ENCODE measurements around the gene CACNA1F. TPM values are rescaled to one million over a fixed set of nuclear protein-coding genes. Genes with fewer than 3 reads are reported as not detected.
"Not testable (repeated sequence)": the region's sequence is repeated elsewhere in the genome, so short reads cannot be mapped to it uniquely, and the experiment has no call there.

The CACNA1F gene
- total and polyA plus RNA-seq, 4 donors: under 0.01 to 0.21 (median 0.11) TPM

- peaks cover 8% of the 10 kb centered on the region for H3K4me1 ChIP-seq (ENCODE audit: control insufficient read depth, insufficient read depth, low read length)
- H3K36me3 ChIP-seq (ENCODE audit: control insufficient read depth, insufficient read depth, low read length): peaks cover 13% of the 10 kb centered on the region
- WGBS (ENCODE audit: insufficient coverage): no CpG with 5 or more reads among the region's 3 CpGs
- DNase-seq (ENCODE audit: low read depth in 4 of 6, low spot score in 6 of 6): no peak
- peaks cover 3% of the 10 kb centered on the region for H3K9me3 ChIP-seq (ENCODE audit: control insufficient read depth, insufficient read depth, low read length)
- no peak overlapping the region for H3K27ac ChIP-seq (ENCODE audit: low read depth, low read length)
- no peak overlapping the region for H3K4me3 ChIP-seq (ENCODE audit: low read depth, low read length)
- peaks cover 3% of the 10 kb centered on the region for H3K27me3 ChIP-seq (ENCODE audit: control insufficient read depth, insufficient read depth, low read length)
These were observed 58.4 kb downstream of the CACNA1F start for GRCh38 chrX:49174723-49175122.

DNA sequence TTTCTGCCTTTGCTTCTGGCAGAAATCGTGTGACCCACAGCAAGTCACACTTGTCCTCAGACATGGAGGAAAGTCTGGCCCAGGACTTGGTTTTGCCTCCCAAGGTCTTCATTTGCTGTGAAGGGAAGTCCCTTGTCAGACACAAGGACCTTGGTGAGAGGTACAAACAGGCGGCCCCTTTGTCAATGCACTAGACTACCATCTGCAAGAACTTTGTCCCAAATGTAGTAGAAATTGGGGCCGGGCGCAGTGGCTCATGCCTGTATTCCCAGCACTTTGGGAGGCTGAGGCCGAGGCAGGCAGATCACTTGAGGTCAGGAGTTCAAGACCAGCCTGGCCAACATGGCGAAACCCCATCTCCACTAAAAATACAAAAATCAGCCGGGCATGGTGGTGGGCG is 59.6 kb downstream of the CACNA1F start:
- H3K4me1 ChIP-seq (ENCODE audit: control insufficient read depth, insufficient read depth, low read length); DNase-seq (ENCODE audit: low read depth in 4 of 6, low spot score in 6 of 6); H3K27me3 ChIP-seq (ENCODE audit: control insufficient read depth, insufficient read depth, low read length); H3K4me3 ChIP-seq (ENCODE audit: low read depth, low read length); H3K27ac ChIP-seq (ENCODE audit: low read depth, low read length); H3K9me3 ChIP-seq (ENCODE audit: control insufficient read depth, insufficient read depth, low read length): not testable (repeated sequence)
- H3K36me3 ChIP-seq (ENCODE audit: control insufficient read depth, insufficient read depth, low read length): peaks cover 13% of the 10 kb centered on the region
- 76% methylated on average over 7 of the region's 8 CpGs for WGBS (ENCODE audit: insufficient coverage)

DNA sequence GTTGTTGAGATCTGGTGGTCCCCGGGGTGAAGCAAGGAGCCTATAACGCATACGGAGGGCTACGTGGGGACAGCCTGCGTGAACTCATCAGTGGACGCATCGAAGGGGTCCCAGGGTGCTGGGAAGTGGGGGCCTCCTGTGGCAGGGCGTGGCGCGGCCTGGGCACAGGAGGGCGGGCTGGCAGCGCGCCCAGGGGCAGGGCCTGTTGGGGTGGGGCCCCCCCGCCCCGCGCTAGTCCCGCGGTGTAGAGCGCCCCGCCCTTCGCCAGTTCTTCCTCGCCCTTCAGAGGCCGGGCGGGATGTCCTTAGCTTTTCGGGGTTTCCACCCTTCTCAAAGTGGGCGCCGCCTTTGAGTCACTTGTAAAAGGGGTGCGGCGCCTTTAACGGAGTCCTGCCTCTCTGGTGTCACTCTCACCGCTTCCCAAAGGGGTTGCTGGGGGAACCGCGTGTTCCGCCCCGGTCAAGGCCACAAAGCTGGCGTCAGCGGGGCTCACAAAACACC is 60.8 kb downstream of the CACNA1F start:
- peaks cover 10% of the 10 kb centered on the region for H3K4me1 ChIP-seq (ENCODE audit: control insufficient read depth, insufficient read depth, low read length)
- H3K4me3 ChIP-seq (ENCODE audit: low read depth, low read length): peak overlapping the region; percentile 56
- peaks cover 3% of the 10 kb centered on the region for H3K27me3 ChIP-seq (ENCODE audit: control insufficient read depth, insufficient read depth, low read length)
- H3K27ac ChIP-seq (ENCODE audit: low read depth, low read length): peak overlapping the region; percentile 61
- WGBS (ENCODE audit: insufficient coverage): 31% methylated on average over 37 of the region's 37 CpGs
- peak in 1 of 6 donors; percentile 47 for DNase-seq (ENCODE audit: low read depth in 4 of 6, low spot score in 6 of 6)
- H3K36me3 ChIP-seq (ENCODE audit: control insufficient read depth, insufficient read depth, low read length): peaks cover 10% of the 10 kb centered on the region
- H3K9me3 ChIP-seq (ENCODE audit: control insufficient read depth, insufficient read depth, low read length): peaks cover 3% of the 10 kb centered on the region

DNA sequence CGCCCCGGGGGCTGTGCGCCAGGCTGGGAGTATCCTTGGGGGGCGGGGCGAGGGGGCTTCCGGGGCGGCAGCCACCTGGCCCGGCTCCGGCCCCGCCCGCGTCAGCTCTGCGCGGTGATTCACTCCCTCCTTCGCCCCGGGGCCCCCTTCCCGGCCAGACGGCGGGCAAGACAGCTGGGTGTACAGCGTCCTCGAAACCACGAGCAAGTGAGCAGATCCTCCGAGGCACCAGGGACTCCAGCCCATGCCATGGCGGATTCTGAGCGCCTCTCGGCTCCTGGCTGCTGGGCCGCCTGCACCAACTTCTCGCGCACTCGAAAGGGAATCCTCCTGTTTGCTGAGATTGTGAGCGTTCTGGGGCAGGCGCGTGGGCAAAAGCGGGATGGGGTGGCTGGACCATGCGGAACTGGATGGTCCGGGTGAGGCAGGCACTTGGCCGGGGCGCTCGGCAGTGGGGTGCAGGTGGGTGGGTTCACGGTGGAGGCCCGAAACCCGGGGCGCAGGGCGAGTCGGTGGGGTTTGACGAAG is 61.3 kb downstream of the CACNA1F start, which contains the start of gene PLP2:
PLP2 (plus strand) TSS at position 147 of the 528 bp plus-strand sequence; CDS start at position 250, 103 bp downstream.
- DNase-seq (ENCODE audit: low read depth in 4 of 6, low spot score in 6 of 6): peak in 2 of 6 donors; percentile 26 to 44
- H3K4me1 ChIP-seq (ENCODE audit: control insufficient read depth, insufficient read depth, low read length): peaks cover 15% of the 10 kb centered on the region
- H3K27me3 ChIP-seq (ENCODE audit: control insufficient read depth, insufficient read depth, low read length): peaks cover 3% of the 10 kb centered on the region
- H3K9me3 ChIP-seq (ENCODE audit: control insufficient read depth, insufficient read depth, low read length): peaks cover 3% of the 10 kb centered on the region
- H3K36me3 ChIP-seq (ENCODE audit: control insufficient read depth, insufficient read depth, low read length): peaks cover 6% of the 10 kb centered on the region
- 20% methylated on average over 43 of the region's 46 CpGs for WGBS (ENCODE audit: insufficient coverage)
- peak within 1 kb of the TSS; percentile 56 for H3K4me3 ChIP-seq (ENCODE audit: low read depth, low read length)
- peak within 1 kb of the TSS; percentile 61 for H3K27ac ChIP-seq (ENCODE audit: low read depth, low read length)

GRCh38 chrX:49167740-49168108 is 65.4 kb downstream of the CACNA1F start:
- peaks cover 39% of the 10 kb centered on the region for H3K4me1 ChIP-seq (ENCODE audit: control insufficient read depth, insufficient read depth, low read length)
- WGBS (ENCODE audit: insufficient coverage): no CpG with 5 or more reads among the region's 3 CpGs
- H3K36me3 ChIP-seq (ENCODE audit: control insufficient read depth, insufficient read depth, low read length): peaks cover 5% of the 10 kb centered on the region
- DNase-seq (ENCODE audit: low read depth in 4 of 6, low spot score in 6 of 6): no peak
- H3K4me3 ChIP-seq (ENCODE audit: low read depth, low read length): peak overlapping the region; percentile 33
- H3K27me3 ChIP-seq (ENCODE audit: control insufficient read depth, insufficient read depth, low read length): peaks cover 3% of the 10 kb centered on the region
- no peak overlapping the region for H3K27ac ChIP-seq (ENCODE audit: low read depth, low read length)
- H3K9me3 ChIP-seq (ENCODE audit: control insufficient read depth, insufficient read depth, low read length): no peaks in the 10 kb centered on the region

- H3K4me1 ChIP-seq (ENCODE audit: control insufficient read depth, insufficient read depth, low read length): peaks cover 36% of the 10 kb centered on the region
- no peaks in the 10 kb centered on the region for H3K9me3 ChIP-seq (ENCODE audit: control insufficient read depth, insufficient read depth, low read length)
- peaks cover 5% of the 10 kb centered on the region for H3K36me3 ChIP-seq (ENCODE audit: control insufficient read depth, insufficient read depth, low read length)
- WGBS (ENCODE audit: insufficient coverage): 41% methylated on average over 31 of the region's 35 CpGs
- peak overlapping the region; percentile 33 for H3K4me3 ChIP-seq (ENCODE audit: low read depth, low read length)
- peak in 2 of 6 donors; percentile 50 to 61 for DNase-seq (ENCODE audit: low read depth in 4 of 6, low spot score in 6 of 6)
- no peaks in the 10 kb centered on the region for H3K27me3 ChIP-seq (ENCODE audit: control insufficient read depth, insufficient read depth, low read length)
- H3K27ac ChIP-seq (ENCODE audit: low read depth, low read length): peak overlapping the region; percentile 85
These were observed 66.0 kb downstream of the CACNA1F start for GRCh38 chrX:49166914-49167739.

- 32% methylated on average over 56 of the region's 61 CpGs for WGBS (ENCODE audit: insufficient coverage)
- H3K4me3 ChIP-seq (ENCODE audit: low read depth, low read length): peak overlapping the region; percentile 33
- no peaks in the 10 kb centered on the region for H3K9me3 ChIP-seq (ENCODE audit: control insufficient read depth, insufficient read depth, low read length)
- peak overlapping the region; percentile 85 for H3K27ac ChIP-seq (ENCODE audit: low read depth, low read length)
- no peaks in the 10 kb centered on the region for H3K27me3 ChIP-seq (ENCODE audit: control insufficient read depth, insufficient read depth, low read length)
- peaks cover 32% of the 10 kb centered on the region for H3K4me1 ChIP-seq (ENCODE audit: control insufficient read depth, insufficient read depth, low read length)
- H3K36me3 ChIP-seq (ENCODE audit: control insufficient read depth, insufficient read depth, low read length): peaks cover 5% of the 10 kb centered on the region
- peak in 3 of 6 donors; percentile 57 to 94 (median 89) for DNase-seq (ENCODE audit: low read depth in 4 of 6, low spot score in 6 of 6)
These were observed 66.9 kb downstream of the CACNA1F start for GRCh38 chrX:49165901-49166881.

DNA sequence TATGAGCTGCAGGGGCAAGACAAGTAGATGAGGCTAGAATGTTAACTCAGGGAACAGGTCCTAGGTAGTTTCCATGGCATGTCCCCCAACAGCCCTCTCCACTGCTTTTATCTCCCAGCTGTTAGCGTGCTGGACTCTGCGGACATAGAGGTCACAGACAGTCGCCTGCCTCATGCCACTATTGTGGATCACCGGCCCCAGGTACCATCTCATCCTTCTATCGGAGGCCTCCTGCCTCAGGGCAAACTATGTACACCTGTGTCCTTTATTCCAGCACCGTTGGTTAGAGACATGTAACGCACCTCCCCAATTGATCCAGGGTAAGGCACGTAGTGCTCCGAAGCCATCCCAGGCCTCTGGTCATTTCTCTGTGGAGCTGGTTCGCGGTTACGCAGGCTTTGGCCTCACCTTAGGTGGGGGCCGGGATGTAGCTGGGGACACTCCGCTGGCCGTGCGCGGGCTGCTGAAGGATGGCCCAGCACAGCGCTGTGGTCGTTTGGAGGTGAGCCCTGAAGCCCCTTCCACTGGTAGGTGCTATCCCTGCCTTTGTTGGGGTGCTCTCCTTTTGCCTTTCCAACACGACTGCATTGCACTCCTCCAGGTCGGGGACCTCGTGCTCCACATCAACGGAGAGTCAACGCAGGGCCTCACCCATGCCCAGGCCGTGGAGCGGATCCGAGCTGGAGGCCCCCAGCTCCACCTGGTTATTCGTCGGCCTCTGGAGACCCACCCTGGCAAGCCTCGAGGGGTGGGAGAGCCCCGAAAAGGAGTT is 68.4 kb downstream of the CACNA1F start:
- Histone ChIP-seq H3K4me3 (ENCODE audit: low read depth, low read length) (no peak overlapping the region), H3K27ac (ENCODE audit: low read depth, low read length) (peak overlapping the region; percentile 91), H3K9me3 (ENCODE audit: control insufficient read depth, insufficient read depth, low read length) (no peaks in the 10 kb centered on the region), H3K27me3 (ENCODE audit: control insufficient read depth, insufficient read depth, low read length) (no peaks in the 10 kb centered on the region), H3K36me3 (ENCODE audit: control insufficient read depth, insufficient read depth, low read length) (peaks cover 5% of the 10 kb centered on the region), H3K4me1 (ENCODE audit: control insufficient read depth, insufficient read depth, low read length) (peaks cover 32% of the 10 kb centered on the region)
- DNase-seq (ENCODE audit: low read depth in 4 of 6, low spot score in 6 of 6): no peak
- WGBS (ENCODE audit: insufficient coverage): 83% methylated on average over 31 of the region's 31 CpGs

All from spinal cord (tissue), 10 donors.